ENCODE measurements around the gene ZSCAN12.
"Not testable (repeated sequence)": the region's sequence is repeated elsewhere in the genome, so short reads cannot be mapped to it uniquely, and the experiment has no call there.

- TF ChIP-seq EP300, POLR2A (IDR thresholded peaks at IDR 0.05): not testable (repeated sequence)
Observed at GRCh38 chr6:28359562-28359961, 40.0 kb downstream of the ZSCAN12 start.

Measured in suprapubic skin (tissue), 2 donors.